Heart left ventricle (tissue), 16 donors: ENCODE measurements around the gene SPARC. TPM values are rescaled to one million over a fixed set of nuclear protein-coding genes. Genes with fewer than 3 reads are reported as not detected.
A peak's percentile ranks its signal among the peaks of the same experiment; 100 is the strongest.

Source experiments
- ATAC-seq, 4 donors: fragments of 200-7000 bp; cut with Tn5 transposase; one replicate each; pipeline ENCODE4 v1.9.1; 2020 to 2022; ENCODE audit warnings: moderate library complexity in 4 of 4, mild to moderate bottlenecking in 3 of 4, moderate number of reproducible peaks in 1 of 4
- DNase-seq, 5 donors: peaks; one replicate each; pipeline ENCODE4 v3.0.0-alpha.2; 2020
- H3K27ac ChIP-seq, 12 donors: fragments of 200-600 bp; sonication (generic) in 4 of 12; one replicate each; pipeline versions ENCODE4 v1.5.0 to v1.8.0; 2016 to 2022; ENCODE audit warnings: mild to moderate bottlenecking in 2 of 12
- H3K27me3 ChIP-seq, 9 donors: fragments of 200-600 bp; sonication (generic) in 2 of 9; one replicate each; pipeline versions ENCODE4 v1.5.1 to v1.8.0; 2016 to 2022; ENCODE audit warnings: mild to moderate bottlenecking in 3 of 9
- H3K36me3 ChIP-seq, 9 donors: fragments of 200-600 bp; sonication (generic) in 2 of 9; one replicate each; pipeline versions ENCODE4 v1.5.0 to v1.8.0; 2018 to 2022; ENCODE audit warnings: mild to moderate bottlenecking in 2 of 9
- H3K4me1 ChIP-seq, 12 donors: fragments of 200-600 bp; sonication (generic) in 4 of 12; one replicate each; pipeline versions ENCODE4 v1.5.0 to v1.8.0; 2016 to 2022; ENCODE audit warnings: mild to moderate bottlenecking in 3 of 12
- H3K4me3 ChIP-seq, 12 donors: fragments of 200-600 bp; sonication (generic) in 4 of 12; one replicate each; pipeline versions ENCODE4 v1.5.0 to v1.8.0; 2017 to 2022; ENCODE audit warnings: mild to moderate bottlenecking in 9 of 12, moderate library complexity in 4 of 12
- H3K9me3 ChIP-seq, 12 donors: fragments of 200-600 bp; sonication (generic) in 4 of 12; one replicate each; pipeline versions ENCODE4 v1.5.0 to v1.8.0; 2016 to 2022; ENCODE audit warnings: mild to moderate bottlenecking in 1 of 12
- POLR2A ChIP-seq, 2 donors: fragments of 450-650 bp; IDR thresholded peaks; one replicate each; pipeline ENCODE4 v1.6.1; 2017; ENCODE audit warnings: antibody characterized with exemption in 2 of 2, mild to moderate bottlenecking in 2 of 2, moderate library complexity in 2 of 2
- WGBS, 4 donors: extraction: QIAGEN DNeasy Blood & Tissue Kit in 2 of 4; methylation state at CpG; one replicate each; pipeline versions ENCODE4 v1.1.5 to v1.1.7; 2013 to 2018; 5-methylcytosine and 5-hydroxymethylcytosine counted together
- intact Hi-C, 10 donors: fragments of 100-400 bp; cut with DNase I; formaldehyde crosslinking; loops; one replicate each; pipeline versions ENCODE4 v1.11.1 to v1.14.2; 2022
- polyA plus RNA-seq, 2 donors: library from polyadenylated mRNA; stranded (reverse); fragments of 200-250 nt; gene quantifications; one replicate each; pipeline ENCODE4 v1.2.3, GENCODE V29; 2013
- total RNA-seq, 9 donors: library from RNA; depleted of rRNA in 2 of 9; stranded (reverse); fragments of >200 nt in 2 of 9; fragmentation: NEBNext Ultra II Directional in 3 of 9; extraction: Animal tissue kit (Norgen Biotek cat#: 25700) in 3 of 9; gene quantifications; one replicate each; pipeline versions ENCODE4 v1.1.0 to v1.2.4, GENCODE V29; 2016 to 2023
- TF ChIP-seq, protein P1 (sequence below), 12 donors: fragments of 200-600 bp; sonication (generic) in 4 of 12; IDR thresholded peaks; one replicate each; pipeline versions ENCODE4 v1.5.0 to v1.8.0; 2018 to 2022; ENCODE audit warnings: antibody characterized with exemption in 12 of 12, mild to moderate bottlenecking in 5 of 12
- donor health status: ischemic (EF 13 %, LVEDD 7.1; RV severe dilation, severe dysfunction).
- donor health status: healthy with polysubstance abuse.
- donor health status: DM: no; HTN: yes; CAD: no.
- donor health status: DM: no; HTN: no; CAD: no.
- donor health status: ischemic (EF 25% LVEDD 6.9; RV normal size, moderate dysfunction).
- donor health status: ischemic (EF 25% LVEDD 5.7; RV mildly dilated, moderate dysfunction).
- donor health status: healthy.
- donor health status: DM: yes; HTN: yes; CAD: no.
- donor health status: ischemic (EF 35%, LVEDD 5.7; RV mildly dilated, moderate dysfunction).
- donor health status: nonischemic (EF 11% LVEDD 7.7; RV severe dilation, severe dysfunction).
- donor health status: DM: yes; HTN: yes; CAD: no.
- donor health status: PGD.
- donor health status: ischemic (EF 29% LVEDD 5.4; RV normal size, mild dysfunction).
- donor health status: nonischemic (EF 23%, LVEDD 6.1; RV moderate dilation, normal function).

The SPARC gene
- total and polyA plus RNA-seq, 11 donors: 119 to 1,522 (median 471) TPM

DNA sequence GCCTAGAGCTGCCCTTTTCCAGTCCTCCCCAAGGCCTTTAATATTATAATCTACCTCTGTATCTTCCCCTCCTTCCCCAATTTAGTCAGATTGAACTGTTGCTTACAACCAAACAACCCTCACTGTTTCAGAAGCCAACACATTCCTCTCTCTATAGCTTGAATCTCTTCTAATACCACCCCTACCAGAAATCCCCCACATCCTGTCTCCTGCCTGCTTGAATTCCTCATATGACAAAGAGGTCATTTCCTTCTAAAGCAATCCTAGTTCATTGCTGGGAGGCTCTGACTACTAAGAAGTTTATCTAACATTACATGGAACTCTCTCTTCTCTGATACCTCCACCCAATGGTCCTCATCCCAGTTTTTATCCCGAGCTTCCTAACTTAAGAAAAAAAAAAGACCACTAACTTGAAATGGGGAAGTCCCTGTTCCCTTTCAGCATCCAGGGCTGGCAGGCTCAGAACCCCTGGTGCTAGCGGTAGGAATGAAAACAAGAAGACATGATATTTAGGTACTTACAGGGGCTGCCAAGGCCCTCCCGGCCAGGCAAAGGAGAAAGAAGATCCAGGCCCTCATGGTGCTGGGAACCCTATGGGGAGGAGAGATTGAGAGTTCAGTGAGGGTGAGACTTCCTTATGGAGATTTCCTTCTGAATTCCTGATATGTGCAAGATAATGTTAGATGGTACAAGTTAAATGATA lies 11.0 kb downstream of the SPARC start:
- no peaks in the 10 kb centered on the region for H3K27me3 ChIP-seq
- TF ChIP-seq, protein P1, sequence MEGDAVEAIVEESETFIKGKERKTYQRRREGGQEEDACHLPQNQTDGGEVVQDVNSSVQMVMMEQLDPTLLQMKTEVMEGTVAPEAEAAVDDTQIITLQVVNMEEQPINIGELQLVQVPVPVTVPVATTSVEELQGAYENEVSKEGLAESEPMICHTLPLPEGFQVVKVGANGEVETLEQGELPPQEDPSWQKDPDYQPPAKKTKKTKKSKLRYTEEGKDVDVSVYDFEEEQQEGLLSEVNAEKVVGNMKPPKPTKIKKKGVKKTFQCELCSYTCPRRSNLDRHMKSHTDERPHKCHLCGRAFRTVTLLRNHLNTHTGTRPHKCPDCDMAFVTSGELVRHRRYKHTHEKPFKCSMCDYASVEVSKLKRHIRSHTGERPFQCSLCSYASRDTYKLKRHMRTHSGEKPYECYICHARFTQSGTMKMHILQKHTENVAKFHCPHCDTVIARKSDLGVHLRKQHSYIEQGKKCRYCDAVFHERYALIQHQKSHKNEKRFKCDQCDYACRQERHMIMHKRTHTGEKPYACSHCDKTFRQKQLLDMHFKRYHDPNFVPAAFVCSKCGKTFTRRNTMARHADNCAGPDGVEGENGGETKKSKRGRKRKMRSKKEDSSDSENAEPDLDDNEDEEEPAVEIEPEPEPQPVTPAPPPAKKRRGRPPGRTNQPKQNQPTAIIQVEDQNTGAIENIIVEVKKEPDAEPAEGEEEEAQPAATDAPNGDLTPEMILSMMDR (IDR thresholded peaks at IDR 0.05): no peak
- TF ChIP-seq POLR2A (IDR thresholded peaks at IDR 0.05): no peak
- peak overlapping the region in 3 of 12 donors; percentile 8 to 22 (median 19) for H3K4me3 ChIP-seq
- WGBS, 4 donors: 32 to 49% (median 40%) methylated on average over 3 of the region's 3 CpGs
- H3K4me1 ChIP-seq: peaks cover 25 to 98% (median 93%) of the 10 kb centered on the region in 12 donors
- peak overlapping the region; percentile 79 to 94 (median 89) for H3K27ac ChIP-seq
- ATAC-seq (peak in 1 of 4 donors; percentile 46), DNase-seq (no peak)
- H3K36me3 ChIP-seq: peaks cover 0 to 64% (median 35%) of the 10 kb centered on the region in 9 donors
- intact Hi-C loops: loop anchor here in 1 of 10 donors (5.0 kb wide), 1 partner anchor 67 kb away; no protein-coding TSS in a partner anchor
- H3K9me3 ChIP-seq: no peaks in the 10 kb centered on the region

DNA sequence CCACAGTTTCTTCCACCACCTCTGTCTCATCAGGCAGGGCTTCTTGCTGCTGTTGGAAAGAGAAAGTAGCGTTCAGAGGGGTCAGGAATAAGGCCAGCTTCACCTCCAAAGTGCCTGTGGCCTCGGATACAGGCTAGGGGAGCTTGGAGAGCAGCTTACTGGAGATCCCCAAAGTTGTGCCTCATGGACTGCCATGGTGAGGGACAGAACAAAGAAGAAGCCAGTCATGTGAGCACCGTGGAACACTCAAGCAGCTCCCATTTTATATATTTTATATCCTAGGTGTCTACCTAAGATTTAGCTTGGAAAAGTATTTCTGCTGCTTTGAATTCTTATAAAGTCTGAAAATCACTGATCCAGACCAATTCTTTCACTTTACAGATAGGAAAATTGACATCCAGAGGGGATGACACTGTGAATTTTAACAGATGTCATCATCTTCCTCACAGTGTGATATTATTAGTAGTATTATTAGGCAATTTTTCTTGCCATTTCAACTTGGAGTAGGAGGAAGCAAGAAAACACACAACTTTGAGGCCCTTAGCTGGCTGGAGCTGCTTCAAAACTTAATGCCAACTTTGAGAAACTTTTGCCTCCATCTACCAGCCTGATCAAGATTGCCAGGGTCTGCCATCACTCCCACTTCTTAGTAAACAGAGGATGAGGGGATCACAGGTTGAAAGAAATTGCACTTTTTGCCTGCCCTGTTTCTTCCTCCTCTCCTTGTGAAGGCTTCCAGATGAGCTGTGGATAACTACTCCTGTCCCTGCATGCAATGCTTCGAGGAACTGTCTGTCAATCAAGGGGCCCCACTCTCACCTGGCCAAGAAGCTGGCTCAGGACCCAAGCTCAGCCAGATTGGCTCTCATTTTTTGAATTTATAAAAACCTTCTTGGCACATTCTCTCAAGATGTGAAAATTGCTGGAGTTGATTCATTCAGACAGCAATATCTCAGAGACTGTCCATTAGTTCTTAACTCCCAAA lies 11.8 kb downstream of the SPARC start:
- Histone ChIP-seq H3K9me3 (no peaks in the 10 kb centered on the region), H3K27ac (peak overlapping the region; percentile 79 to 94 (median 89)), H3K36me3 (peaks cover 3 to 73% (median 42%) of the 10 kb centered on the region in 9 donors), H3K27me3 (no peaks in the 10 kb centered on the region), H3K4me1 (peaks cover 25 to 98% (median 94%) of the 10 kb centered on the region in 12 donors), H3K4me3 (no peak overlapping the region)
- no peak for DNase-seq
- no peak for ATAC-seq
- intact Hi-C loops: loop anchor here in 1 of 10 donors (5.0 kb wide), 1 partner anchor 67 kb away; no protein-coding TSS in a partner anchor
- WGBS, 4 donors: 66 to 78% (median 75%) methylated on average over 4 of the region's 4 CpGs
- no peak for TF ChIP-seq POLR2A (IDR thresholded peaks at IDR 0.05)
- TF ChIP-seq, protein P1 (IDR thresholded peaks at IDR 0.05): no peak

DNA sequence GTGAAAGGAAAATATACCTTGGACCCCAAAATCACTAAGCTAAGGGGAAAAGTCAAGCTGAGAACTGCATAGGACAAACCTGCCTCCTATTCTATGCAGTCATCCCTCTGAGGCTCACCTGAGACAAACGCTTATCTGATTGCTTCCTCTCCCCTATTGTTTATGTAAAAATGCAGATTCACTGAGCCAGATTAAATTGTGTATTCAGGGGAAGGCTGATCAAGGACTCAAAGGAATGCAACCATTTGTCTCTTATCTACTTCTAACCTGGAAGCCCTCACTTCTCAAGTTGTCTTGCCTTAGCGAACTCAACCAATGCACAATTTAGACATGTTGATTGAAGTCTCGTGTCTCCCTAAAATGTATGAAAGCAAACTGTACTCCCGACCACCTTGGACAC lies 13.3 kb downstream of the SPARC start:
- H3K4me1 ChIP-seq: peaks cover 16 to 98% (median 89%) of the 10 kb centered on the region in 12 donors
- peaks cover 6 to 88% (median 57%) of the 10 kb centered on the region in 9 donors for H3K36me3 ChIP-seq
- no peak for DNase-seq
- 55 to 67% (median 61%) methylated on average over 4 of the region's 4 CpGs for WGBS, 4 donors
- TF ChIP-seq, protein P1 (IDR thresholded peaks at IDR 0.05): no peak
- no peak for TF ChIP-seq POLR2A (IDR thresholded peaks at IDR 0.05)
- H3K9me3 ChIP-seq: no peaks in the 10 kb centered on the region
- no peaks in the 10 kb centered on the region for H3K27me3 ChIP-seq
- H3K27ac ChIP-seq: peak overlapping the region; percentile 36 to 89 (median 76)
- no peak for ATAC-seq
- intact Hi-C loops: no loop called here
- no peak overlapping the region for H3K4me3 ChIP-seq
